Thyroid gland (tissue), 4 donors: ENCODE data around the gene ATP6V0E2. TPM values are rescaled to one million over a fixed set of nuclear protein-coding genes. Genes with fewer than 3 reads are reported as not detected.
"Not testable (repeated sequence)": the region's sequence is repeated elsewhere in the genome, so short reads cannot be mapped to it uniquely, and the experiment has no call there.

Experiments used
- DNase-seq, 2 donors: peaks; one replicate each; pipeline ENCODE4 v3.0.0-alpha.2; 2019
- H3K27ac ChIP-seq, 3 donors: fragments of 200-600 bp; sonication (generic); 1 replicate in 2 of 3; 2 replicates in 1 of 3; pipeline ENCODE4 v1.5.1; 2016 to 2019; ENCODE audit warnings: mild to moderate bottlenecking in 1 of 3, moderate library complexity in 1 of 3
- H3K27me3 ChIP-seq: fragments of 200-600 bp; sonication (generic); one replicate; pipeline ENCODE4 v1.5.1; 2019
- H3K36me3 ChIP-seq, 2 donors: fragments of 200-600 bp; sonication (generic); one replicate each; pipeline ENCODE4 v1.5.1; 2016 to 2019
- H3K4me1 ChIP-seq, 2 donors: fragments of 200-600 bp; sonication (generic); one replicate each; pipeline ENCODE4 v1.5.1; 2017 to 2019
- H3K4me3 ChIP-seq, 3 donors: fragments of 200-600 bp; sonication (generic); replicated peaks in 1 of 3; 1 replicate in 2 of 3; 2 replicates in 1 of 3; pipeline ENCODE4 v1.5.1; 2016; ENCODE audit warnings: mild to moderate bottlenecking in 1 of 3
- H3K9me3 ChIP-seq: fragments of 200-600 bp; sonication (generic); one replicate; pipeline ENCODE4 v1.5.1; 2017
- CTCF ChIP-seq, 6 experiments: fragments of 200-600 bp in 3 of 6; fragments of 450-650 bp in 3 of 6; sonication (generic) in 3 of 6; IDR thresholded peaks; one replicate each; pipeline ENCODE4 v1.5.1; 2016 to 2019; ENCODE audit warnings: antibody characterized with exemption in 6 of 6, mild to moderate bottlenecking in 2 of 6, inconsistent platforms in 1 of 6, moderate library complexity in 1 of 6
- POLR2A ChIP-seq, 2 donors: fragments of 450-650 bp; IDR thresholded peaks; one replicate each; pipeline ENCODE4 v1.6.1; 2017; ENCODE audit warnings: antibody characterized with exemption in 2 of 2, mild to moderate bottlenecking in 2 of 2, moderate library complexity in 1 of 2
- WGBS, 2 donors: methylation state at CpG; one replicate each; pipeline ENCODE4 v1.1.5; 2017; 5-methylcytosine and 5-hydroxymethylcytosine counted together
- intact Hi-C: fragments of 100-400 bp; cut with DNase I; formaldehyde crosslinking; loops from one replicate; pipeline ENCODE4 v1.15.1; 2023
- total RNA-seq, 4 donors: library from RNA; depleted of rRNA; stranded (reverse); fragments of >200 nt; gene quantifications; one replicate each; pipeline ENCODE4 v1.2.3, GENCODE V29; 2016

ATP6V0E2 gene
- total RNA-seq, 4 donors from 2014 or later, result 43.1 to 113 (median 78.9) TPM

GRCh38 chr7:149826344-149827088 is 47.3 kb upstream of the ATP6V0E2 start:
- H3K4me1 ChIP-seq, result no peaks in the 10 kb centered on the region
- H3K27me3 ChIP-seq, result no peaks in the 10 kb centered on the region
- no peaks in the 10 kb centered on the region for H3K9me3 ChIP-seq
- H3K4me3 ChIP-seq, result no peak overlapping the region
- TF ChIP-seq POLR2A (IDR thresholded peaks at IDR 0.05) (no peak), CTCF (IDR thresholded peaks at IDR 0.05) (no peak)
- DNase-seq, result no peak
- no peak overlapping the region for H3K27ac ChIP-seq
- intact Hi-C loops, result no loop called here
- H3K36me3 ChIP-seq, result no peaks in the 10 kb centered on the region
- WGBS, 2 donors, result 73 to 84% methylated on average over 8 of the region's 12 CpGs

GRCh38 chr7:149827089-149827981 is 46.4 kb upstream of the ATP6V0E2 start:
- no peak overlapping the region for H3K4me3 ChIP-seq
- intact Hi-C loops, result no loop called here
- WGBS, 2 donors, result 82 to 85% methylated on average over 15 to 18 of the region's 23 CpGs
- no peaks in the 10 kb centered on the region for H3K9me3 ChIP-seq
- no peak for DNase-seq
- H3K36me3 ChIP-seq, result no peaks in the 10 kb centered on the region
- H3K4me1 ChIP-seq, result no peaks in the 10 kb centered on the region
- H3K27me3 ChIP-seq, result no peaks in the 10 kb centered on the region
- TF ChIP-seq POLR2A (IDR thresholded peaks at IDR 0.05) (no peak), CTCF (IDR thresholded peaks at IDR 0.05) (no peak)
- no peak overlapping the region for H3K27ac ChIP-seq

- H3K36me3 ChIP-seq, result no peaks in the 10 kb centered on the region
- no peaks in the 10 kb centered on the region for H3K27me3 ChIP-seq
- 86 to 89% methylated on average over 19 of the region's 19 CpGs for WGBS, 2 donors
- no peak for DNase-seq
- intact Hi-C loops, result no loop called here
- no peak overlapping the region for H3K27ac ChIP-seq
- TF ChIP-seq POLR2A (IDR thresholded peaks at IDR 0.05) (no peak), CTCF (IDR thresholded peaks at IDR 0.05) (no peak)
- H3K9me3 ChIP-seq, result no peaks in the 10 kb centered on the region
- H3K4me3 ChIP-seq, result no peak overlapping the region
- no peaks in the 10 kb centered on the region for H3K4me1 ChIP-seq
These were observed 45.1 kb upstream of the ATP6V0E2 start for GRCh38 chr7:149828357-149829309.

GRCh38 chr7:149830527-149830926 is 43.2 kb upstream of the ATP6V0E2 start:
- H3K36me3 ChIP-seq, H3K27me3 ChIP-seq, H3K9me3 ChIP-seq, H3K27ac ChIP-seq, intact Hi-C loops, DNase-seq, H3K4me1 ChIP-seq, H3K4me3 ChIP-seq: not testable (repeated sequence)
- WGBS, 2 donors, result 78 to 79% methylated on average over 1 of the region's 1 CpG
